Femur (tissue), 1 donor: ENCODE measurements around the gene ALS2CL.
"Not testable (repeated sequence)": the region's sequence is repeated elsewhere in the genome, so short reads cannot be mapped to it uniquely, and the experiment has no call there.

Experiments used
- DNase-seq: peaks from one replicate; pipeline ENCODE4 v3.0.0-alpha.2; 2017

Gene ALS2CL

DNA sequence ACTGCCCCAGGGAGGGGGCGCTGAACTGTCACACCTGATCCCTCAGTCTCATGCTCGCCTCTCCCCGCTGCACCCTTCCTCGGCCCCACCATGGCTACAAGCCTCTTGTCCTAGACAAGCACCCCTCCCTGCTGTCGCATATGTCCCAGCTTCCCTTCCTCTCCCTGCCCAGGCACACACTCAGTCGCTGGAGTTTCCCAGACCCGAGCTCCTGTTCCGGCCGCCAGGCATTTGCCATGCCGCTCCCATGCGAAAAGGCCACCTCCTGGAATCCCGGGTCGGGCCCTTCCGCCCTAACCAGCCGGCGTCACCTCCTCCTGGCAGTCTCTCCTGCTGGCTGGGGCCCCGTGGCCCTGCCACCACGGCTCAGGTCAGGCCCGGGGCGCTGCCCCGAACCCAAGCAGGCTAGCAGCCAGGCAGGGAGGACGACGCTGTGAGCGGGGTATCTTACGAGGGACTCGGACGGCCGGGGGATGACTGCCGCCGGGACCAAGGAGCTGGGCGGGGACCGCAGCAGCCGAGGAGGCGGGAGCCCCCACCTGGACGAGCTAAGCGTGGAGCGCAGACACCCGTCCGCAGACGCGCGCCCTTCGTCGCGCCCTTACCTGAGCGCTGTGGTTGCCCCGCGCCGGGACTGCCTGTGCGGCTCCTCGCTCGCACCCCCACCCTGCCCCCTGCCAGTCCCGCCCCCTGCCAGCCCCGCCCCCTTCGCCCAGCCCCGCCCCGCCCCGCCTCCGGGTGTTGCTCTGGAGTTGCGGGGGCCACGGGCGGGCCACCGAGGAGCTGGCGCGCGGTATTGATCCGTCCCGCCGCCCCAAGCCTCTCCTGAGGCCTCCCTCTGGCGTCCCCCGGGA is at the start of gene ALS2CL:
Gene ALS2CL, minus strand, starts transcription at position 642 of the 854 bp plus-strand sequence. CDS start 4,239 bp downstream, outside the sequence.
- DNase-seq: peak; percentile 67

DNA sequence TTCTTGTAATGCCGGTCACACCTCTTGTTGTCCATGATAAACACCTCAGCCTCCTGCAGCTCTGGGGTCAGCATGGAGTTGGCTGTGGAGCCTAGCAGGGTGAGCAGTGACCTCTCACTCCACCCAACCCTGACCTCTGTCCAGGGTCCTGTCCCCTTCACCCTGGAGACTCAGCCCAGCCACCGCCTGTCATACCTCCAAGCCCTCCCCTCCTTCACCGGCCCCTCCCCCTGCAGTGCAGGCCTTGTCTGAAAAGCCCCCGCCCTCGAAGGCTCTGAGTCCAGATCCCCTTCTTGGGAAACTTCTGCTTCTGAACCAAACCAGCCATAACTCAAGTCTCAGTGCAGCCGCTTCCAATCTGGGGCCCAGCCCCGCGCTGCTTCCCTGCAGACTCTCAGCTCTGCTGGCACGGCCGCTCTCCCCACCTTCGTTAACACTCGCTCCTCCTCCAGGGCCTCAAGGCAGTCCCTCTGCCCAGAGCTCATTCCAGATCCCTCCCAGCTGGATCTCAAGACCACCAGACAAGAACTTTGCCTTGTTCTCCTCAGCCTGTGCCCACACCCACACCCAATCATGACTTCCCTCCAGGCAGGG is 49.6 kb upstream of the ALS2CL start:
- no peak for DNase-seq

DNA sequence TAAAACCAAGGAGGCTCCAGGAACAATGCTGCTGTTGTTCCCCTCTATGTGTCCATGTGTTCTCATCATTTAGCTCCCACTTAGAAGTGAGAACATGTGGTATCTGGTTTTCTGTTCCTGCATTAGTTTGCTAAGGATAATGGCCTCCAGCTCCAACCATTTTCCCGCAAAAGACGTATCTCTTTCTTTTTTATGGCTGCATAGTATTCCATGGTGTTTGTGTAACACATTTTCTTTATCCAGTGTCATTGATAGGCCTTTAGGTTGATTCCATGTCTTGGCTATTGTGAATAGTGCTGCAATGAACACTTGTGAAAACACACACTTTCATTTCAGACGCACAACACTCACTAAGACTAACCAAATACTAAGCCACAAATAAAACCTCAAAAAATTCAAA is 46.1 kb upstream of the ALS2CL start:
- not testable (repeated sequence) for DNase-seq

DNA sequence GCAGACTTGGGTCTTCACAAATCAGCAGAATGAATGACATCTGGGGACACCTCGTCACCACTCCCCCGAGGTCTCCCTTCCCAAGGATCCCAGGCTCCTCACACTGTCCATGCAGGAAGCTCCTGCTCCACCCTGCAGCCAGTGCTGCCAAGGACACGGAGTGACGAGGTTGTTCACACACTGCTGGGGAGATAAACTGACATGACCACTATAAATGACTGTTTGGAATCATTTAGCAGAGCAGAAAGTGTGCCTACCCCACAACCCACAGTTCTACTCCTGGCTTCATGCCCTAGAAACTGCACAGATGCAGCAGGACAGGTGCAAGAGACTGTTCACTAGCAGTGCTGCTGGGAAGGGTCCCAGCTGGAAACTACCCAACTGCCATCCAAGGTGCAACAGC is 43.9 kb upstream of the ALS2CL start:
- no peak for DNase-seq

- DNase-seq: no peak
Measured at GRCh38 chr3:46736006-46736872, 42.8 kb upstream of the ALS2CL start.

DNA sequence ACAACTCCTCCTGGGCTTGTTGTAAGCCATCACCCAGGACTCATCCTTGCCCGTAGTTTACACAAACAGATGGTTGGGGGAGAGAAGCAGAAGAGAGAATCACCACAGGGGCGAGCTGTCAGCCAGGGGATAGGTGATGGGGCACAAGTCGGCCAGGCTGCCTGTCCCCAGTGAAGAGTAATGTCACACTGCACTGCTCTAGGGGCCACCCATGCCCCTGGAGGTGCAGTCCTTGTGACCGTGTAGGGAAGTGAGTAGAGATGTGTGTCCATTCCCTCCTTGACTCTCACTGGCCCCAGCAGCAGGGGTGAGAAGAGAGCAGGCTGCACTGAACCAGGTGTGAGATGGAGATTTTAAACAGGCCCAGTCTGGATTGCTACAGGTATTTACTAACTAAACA is 41.3 kb upstream of the ALS2CL start:
- no peak for DNase-seq

DNA sequence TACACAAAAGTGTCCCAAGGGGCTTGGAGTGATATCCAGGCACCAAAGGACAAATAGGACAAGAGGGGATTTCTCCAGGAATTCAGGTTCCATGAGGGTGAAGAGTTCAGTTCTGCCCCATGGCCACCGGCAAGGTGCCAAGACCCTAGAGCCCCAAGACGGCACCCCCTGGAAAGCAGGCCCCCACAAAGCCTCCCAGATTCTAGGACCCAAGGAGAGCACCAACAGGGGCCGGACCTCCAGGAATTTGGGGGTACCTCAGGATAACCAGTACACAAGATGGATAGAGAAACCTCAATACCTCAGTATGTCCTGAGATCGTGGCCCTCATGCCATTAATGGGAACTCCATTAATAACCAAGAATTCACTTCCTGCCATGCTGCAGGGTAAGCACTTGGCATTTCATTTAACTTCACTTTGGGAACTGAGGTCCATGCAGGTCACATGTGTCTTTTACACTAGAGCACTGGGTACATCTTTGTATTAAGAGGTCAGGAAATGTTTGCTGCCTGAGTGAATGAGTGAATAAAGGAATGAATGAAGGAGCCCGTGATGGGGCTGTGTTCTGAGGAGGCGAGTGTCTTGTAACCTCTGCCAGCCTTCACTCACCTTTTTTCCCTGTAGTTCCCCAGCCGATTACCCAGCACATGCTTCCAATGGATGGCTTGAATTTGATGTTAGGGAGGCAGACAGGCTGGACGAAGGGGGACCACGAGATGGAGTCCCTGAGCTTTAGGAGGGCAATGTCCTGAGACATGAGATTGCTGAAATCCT is 39.7 kb upstream of the ALS2CL start:
- DNase-seq: no peak

DNA sequence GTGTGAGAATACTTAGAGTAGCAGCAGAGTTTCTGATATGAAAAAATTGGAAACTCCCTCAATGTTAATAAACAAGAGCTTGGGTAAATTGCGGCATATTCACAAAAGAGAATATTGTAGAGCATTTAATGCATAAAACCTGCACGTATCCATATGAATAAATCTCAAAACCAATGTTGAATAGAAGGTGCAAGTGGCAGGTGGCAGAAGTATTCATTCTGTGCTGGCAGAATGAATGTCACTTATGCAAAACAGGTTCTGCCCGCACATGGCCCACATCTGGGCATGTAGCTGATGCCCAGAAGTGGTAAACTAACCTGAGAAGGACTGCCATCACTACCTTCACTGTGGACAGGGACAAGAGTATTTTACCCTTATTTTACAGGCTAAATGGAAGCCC is 38.3 kb upstream of the ALS2CL start:
- DNase-seq: no peak

DNA sequence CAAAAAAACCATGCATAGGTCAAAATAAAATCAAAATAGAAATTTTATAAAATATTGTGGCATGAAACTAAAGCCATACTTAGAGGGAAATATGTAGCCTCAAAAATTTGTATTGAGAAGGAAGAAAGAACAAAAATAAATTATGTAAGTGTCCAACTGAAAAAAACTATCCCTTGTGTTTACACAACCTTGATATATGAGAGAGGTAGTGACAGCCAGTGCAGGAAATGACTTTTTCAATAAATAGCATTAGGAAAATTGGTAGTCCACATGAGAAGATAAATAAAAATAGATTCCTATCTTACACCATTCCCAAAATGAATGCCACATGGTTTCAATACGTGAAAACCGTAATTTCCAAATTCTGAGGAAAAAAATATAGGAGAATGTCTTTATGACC is 37.3 kb upstream of the ALS2CL start:
- DNase-seq: no peak

- DNase-seq: no peak
Measured at GRCh38 chr3:46729038-46729437, 35.6 kb upstream of the ALS2CL start.

DNA sequence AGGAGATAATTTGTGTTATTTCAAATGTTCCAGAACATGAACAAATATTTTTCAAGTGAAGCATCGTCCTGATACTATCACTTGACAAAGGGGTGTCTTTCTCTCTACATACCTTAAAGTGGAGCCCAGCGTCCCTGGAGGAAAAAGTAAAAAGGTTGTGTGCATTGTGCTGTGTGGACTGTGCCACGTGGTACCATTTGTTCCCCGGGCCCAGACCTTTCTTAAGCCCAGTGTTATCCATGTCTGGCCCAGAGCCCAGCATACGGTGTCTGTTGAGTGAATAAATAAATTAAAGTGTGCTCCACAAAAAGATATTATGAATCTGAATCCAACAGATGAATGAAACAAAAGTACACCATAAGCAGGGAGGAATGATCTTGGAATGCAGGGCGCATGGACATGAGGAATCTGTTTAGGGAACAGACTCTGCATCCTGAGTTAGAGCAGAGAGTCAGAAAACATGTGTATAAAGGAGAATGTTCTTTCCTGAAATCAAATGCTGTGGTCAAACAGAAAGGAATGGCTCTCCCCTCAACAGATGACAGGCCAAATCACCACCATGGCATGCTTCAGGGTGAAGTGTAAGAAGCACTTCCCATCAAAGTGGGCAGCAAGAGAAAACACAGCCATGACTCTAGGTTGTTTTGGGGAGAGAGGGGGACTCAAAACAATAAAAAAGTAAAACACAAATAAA is 32.3 kb upstream of the ALS2CL start:
- peak; percentile 15 for DNase-seq

DNA sequence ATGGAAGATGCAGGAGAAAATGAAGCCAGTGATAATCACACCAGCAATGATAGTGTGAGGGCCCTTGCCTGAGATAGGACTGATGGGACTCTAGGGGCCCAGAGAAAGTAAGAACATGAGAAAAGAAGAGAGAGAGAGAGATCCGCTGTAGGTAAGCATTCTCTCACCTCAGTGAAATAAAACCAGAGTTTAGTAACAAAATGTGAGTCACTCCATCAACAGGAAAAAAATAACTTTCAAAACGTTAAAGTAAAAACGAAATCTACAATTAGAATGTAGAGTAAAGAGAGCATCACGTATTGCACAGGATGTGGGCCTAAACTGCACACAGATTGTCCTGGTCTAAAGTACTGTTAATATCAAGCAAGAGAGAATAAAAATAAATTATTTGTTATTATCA is 30.9 kb upstream of the ALS2CL start:
- no peak for DNase-seq

DNA sequence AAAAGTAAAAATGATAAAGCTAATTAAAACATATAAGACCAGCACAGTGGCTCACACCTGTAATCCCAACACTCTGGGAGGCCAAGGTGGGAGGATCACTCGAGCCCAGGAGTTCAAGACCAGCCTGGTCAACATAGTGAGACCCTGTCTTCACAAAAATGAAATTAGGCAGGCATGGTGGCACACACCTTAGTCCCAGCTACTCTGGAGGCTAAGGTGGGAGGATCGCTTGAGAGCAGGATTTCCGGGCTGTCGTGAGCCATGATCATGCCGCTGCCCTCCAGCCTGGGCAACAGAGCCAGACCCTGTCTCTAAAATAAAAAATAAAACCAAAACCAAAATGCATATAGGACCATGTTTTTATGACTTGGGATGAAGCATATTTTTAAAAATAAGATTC is 29.0 kb upstream of the ALS2CL start:
- no peak for DNase-seq

GRCh38 chr3:46721009-46721408 is 27.5 kb upstream of the ALS2CL start:
- DNase-seq: no peak

GRCh38 chr3:46719735-46720271 is 26.3 kb upstream of the ALS2CL start:
- DNase-seq: no peak

GRCh38 chr3:46719044-46719565 is 25.6 kb upstream of the ALS2CL start:
- peak; percentile 14 for DNase-seq

GRCh38 chr3:46717447-46718231 is 24.2 kb upstream of the ALS2CL start, which contains the start of gene PRSS50:
TSS of gene PRSS50 (minus strand) at chr3:46717869. CDS start at chr3:46717824, 45 bp downstream.
- peak; percentile 19 for DNase-seq

GRCh38 chr3:46716461-46717441 is 23.3 kb upstream of the ALS2CL start:
- DNase-seq: peak; percentile 19

- DNase-seq: peak; percentile 8
Measured at GRCh38 chr3:46715507-46716175, 22.2 kb upstream of the ALS2CL start.
